Liver (tissue), 9 donors: Measurements from ENCODE around the gene DCC. TPM values are rescaled to one million over a fixed set of nuclear protein-coding genes. Genes with fewer than 3 reads are reported as not detected.

Experiments used
- DNase-seq: peaks from one replicate; pipeline ENCODE4 v3.0.0-alpha.2; 2017; ENCODE audit warnings: low spot score
- H3K27ac ChIP-seq, 2 donors: one replicate each; pipeline ENCODE4 v1.7.0; 2013; ENCODE audit warnings: inconsistent platforms in 2 of 2, low read length in 2 of 2, control low read depth in 1 of 2, low read depth in 1 of 2, mild to moderate bottlenecking in 1 of 2
- H3K27me3 ChIP-seq, 4 donors: one replicate each; pipeline versions ENCODE4 v1.6.1 to v1.7.0; 2013; ENCODE audit warnings: low read length in 3 of 4, inconsistent platforms in 1 of 4, mild to moderate bottlenecking in 1 of 4, moderate library complexity in 1 of 4; ENCODE audit not compliant: control insufficient read depth in 4 of 4, insufficient read depth in 4 of 4
- H3K36me3 ChIP-seq, 4 donors: one replicate each; pipeline versions ENCODE4 v1.6.1 to v1.7.0; 2013; ENCODE audit warnings: low read length in 3 of 4, mild to moderate bottlenecking in 3 of 4, low read depth in 1 of 4, moderate library complexity in 1 of 4; ENCODE audit not compliant: control insufficient read depth in 4 of 4, insufficient read depth in 3 of 4
- H3K4me1 ChIP-seq, 4 donors: one replicate each; pipeline versions ENCODE4 v1.6.1 to v1.7.0; 2013; ENCODE audit warnings: low read length in 3 of 4, mild to moderate bottlenecking in 3 of 4, moderate library complexity in 1 of 4; ENCODE audit not compliant: control insufficient read depth in 4 of 4, insufficient read depth in 4 of 4
- H3K4me3 ChIP-seq, 3 donors: one replicate each; pipeline versions ENCODE4 v1.6.1 to v1.7.0; 2013; ENCODE audit warnings: low read length in 3 of 3, control low read depth in 1 of 3, low read depth in 1 of 3, mild to moderate bottlenecking in 1 of 3
- H3K9ac ChIP-seq, 2 donors: one replicate each; pipeline ENCODE4 v1.7.0; 2013; ENCODE audit warnings: low read length in 2 of 2, mild to moderate bottlenecking in 2 of 2, moderate library complexity in 2 of 2, control low read depth in 1 of 2, low read depth in 1 of 2
- H3K9me3 ChIP-seq, 4 donors: one replicate each; pipeline versions ENCODE4 v1.6.1 to v1.7.0; 2013; ENCODE audit warnings: low read length in 3 of 4; ENCODE audit not compliant: control insufficient read depth in 4 of 4
- ATF3 ChIP-seq: IDR thresholded peaks from 2 replicates; pipeline ENCODE4 v1.6.1; 2016; ENCODE audit warnings: antibody characterized with exemption
- CTCF ChIP-seq: fragments of 150-350 bp; IDR thresholded peaks from 2 replicates; pipeline ENCODE4 v1.5.1; 2017; ENCODE audit warnings: improper control_type of control experiment, low read depth, low read length; ENCODE audit not compliant: missing input control
- EGR1 ChIP-seq, 2 donors: IDR thresholded peaks; 2 replicates each; pipeline ENCODE4 v1.6.1; 2016 to 2018; ENCODE audit warnings: antibody characterized with exemption in 2 of 2, low read depth in 2 of 2
- FOXA1 ChIP-seq: IDR thresholded peaks from 2 replicates; pipeline ENCODE4 v1.6.1; 2016; ENCODE audit warnings: antibody characterized with exemption
- FOXA2 ChIP-seq: IDR thresholded peaks from 2 replicates; pipeline ENCODE4 v1.6.1; 2016; ENCODE audit warnings: antibody characterized with exemption
- GABPA ChIP-seq, 2 donors: IDR thresholded peaks in 1 of 2; conservative IDR thresholded peaks in 1 of 2; 2 replicates each; pipeline ENCODE4 v1.6.1; 2016; ENCODE audit warnings: antibody characterized with exemption in 2 of 2, mild to moderate bottlenecking in 1 of 2, moderate library complexity in 1 of 2
- HNF4A ChIP-seq, 2 donors: conservative IDR thresholded peaks; 2 replicates each; pipeline ENCODE4 v1.6.1; 2016; ENCODE audit warnings: antibody characterized with exemption in 2 of 2, mild to moderate bottlenecking in 2 of 2
- HNF4G ChIP-seq: IDR thresholded peaks from 2 replicates; pipeline ENCODE4 v1.6.1; 2016; ENCODE audit warnings: antibody characterized with exemption
- JUND ChIP-seq, 2 donors: IDR thresholded peaks; 2 replicates each; pipeline ENCODE4 v1.6.1; 2016; ENCODE audit warnings: antibody characterized with exemption in 2 of 2
- MAX ChIP-seq: IDR thresholded peaks from 2 replicates; pipeline ENCODE4 v1.6.1; 2016; ENCODE audit warnings: antibody characterized with exemption
- NR2F2 ChIP-seq: IDR thresholded peaks from 2 replicates; pipeline ENCODE4 v1.6.1; 2016; ENCODE audit warnings: antibody characterized with exemption
- RAD21 ChIP-seq, 2 donors: IDR thresholded peaks; 2 replicates each; pipeline ENCODE4 v1.6.1; 2016; ENCODE audit warnings: antibody characterized with exemption in 2 of 2, mild to moderate bottlenecking in 2 of 2
- REST ChIP-seq: IDR thresholded peaks from 2 replicates; pipeline ENCODE4 v1.6.1; 2016; ENCODE audit warnings: antibody characterized with exemption, mild to moderate bottlenecking
- RXRA ChIP-seq, 2 donors: IDR thresholded peaks; 2 replicates each; pipeline ENCODE4 v1.6.1; 2017 to 2018; ENCODE audit warnings: antibody characterized with exemption in 2 of 2, mild to moderate bottlenecking in 1 of 2
- SP1 ChIP-seq: IDR thresholded peaks from 2 replicates; pipeline ENCODE4 v1.6.1; 2018; ENCODE audit warnings: antibody characterized with exemption, mild to moderate bottlenecking
- TAF1 ChIP-seq: conservative IDR thresholded peaks from 2 replicates; pipeline ENCODE4 v1.6.1; 2016; ENCODE audit warnings: antibody characterized with exemption, mild to moderate bottlenecking
- YY1 ChIP-seq: IDR thresholded peaks from 2 replicates; pipeline ENCODE4 v1.6.1; 2016; ENCODE audit warnings: antibody characterized with exemption, mild to moderate bottlenecking
- ZBTB33 ChIP-seq: IDR thresholded peaks from 2 replicates; pipeline ENCODE4 v1.6.1; 2016; ENCODE audit warnings: antibody characterized with exemption
- WGBS: extraction: QIAGEN DNeasy Blood & Tissue Kit; methylation state at CpG from one replicate; pipeline ENCODE4 v1.1.7; 2013; 5-methylcytosine and 5-hydroxymethylcytosine counted together
- polyA plus RNA-seq, 2 donors: library from polyadenylated mRNA; stranded (reverse) in 1 of 2; unstranded in 1 of 2; fragments of 200-250 nt in 1 of 2; fragments of >200 nt in 1 of 2; fragmentation: Nextera tagmentation in 1 of 2; extraction: Ambion mirVana in 1 of 2; gene quantifications; one replicate each; pipeline versions ENCODE4 v1.2.1 to v1.2.3, GENCODE V29; 2013 to 2015
- total RNA-seq, 2 donors: library from RNA; depleted of rRNA; stranded (reverse); fragments of >200 nt; gene quantifications; one replicate each; pipeline ENCODE4 v1.2.3, GENCODE V29; 2014
- donor health status: healthy.
- donor health status: healthy.
- donor health status: healthy.
- donor health status: healthy.
- donor health status: healthy.

Gene DCC
- total and polyA plus RNA-seq, 4 donors = under 0.01 to 0.03 TPM; not detected in 2

- TF ChIP-seq RAD21 (IDR thresholded peaks at IDR 0.05) = no peak
- TF ChIP-seq MAX = no peak
These were observed 62.8 kb downstream of the DCC start (continued) for GRCh38 chr18:52402814-52403213.

GRCh38 chr18:52403291-52404021 lies 63.5 kb downstream of the DCC start:
- H3K36me3 ChIP-seq = no peaks in the 10 kb centered on the region
- H3K4me1 ChIP-seq = no peaks in the 10 kb centered on the region
- no peak for DNase-seq
- TF ChIP-seq TAF1 = no peak
- TF ChIP-seq FOXA2 = no peak
- no peak for TF ChIP-seq EGR1 (IDR thresholded peaks at IDR 0.05; ENCODE audit: low read depth in 2 of 2)
- no peak for TF ChIP-seq NR2F2
- no peak for TF ChIP-seq REST
- no peak for TF ChIP-seq FOXA1
- no peak overlapping the region for H3K4me3 ChIP-seq
- H3K9ac ChIP-seq = no peak overlapping the region
- no peaks in the 10 kb centered on the region for H3K27me3 ChIP-seq
- no peak overlapping the region for H3K27ac ChIP-seq
- no peaks in the 10 kb centered on the region for H3K9me3 ChIP-seq

GRCh38 chr18:52408800-52409302 lies 68.9 kb downstream of the DCC start:
- no peaks in the 10 kb centered on the region for H3K27me3 ChIP-seq
- no peaks in the 10 kb centered on the region for H3K4me1 ChIP-seq
- no peak for TF ChIP-seq YY1
- no peak for TF ChIP-seq TAF1
- TF ChIP-seq CTCF = no peak
- TF ChIP-seq RXRA (IDR thresholded peaks at IDR 0.05) = no peak
- TF ChIP-seq GABPA (IDR thresholded peaks at IDR 0.05 in 1 of 2, conservative IDR thresholded peaks at IDR 0.05 in 1 of 2) = no peak
- no peak for TF ChIP-seq RAD21 (IDR thresholded peaks at IDR 0.05)
- TF ChIP-seq HNF4A (conservative IDR thresholded peaks at IDR 0.05) = no peak
- no peak for TF ChIP-seq EGR1 (IDR thresholded peaks at IDR 0.05; ENCODE audit: low read depth in 2 of 2)
- TF ChIP-seq SP1 = no peak
- no peak for TF ChIP-seq REST
- no peak for TF ChIP-seq HNF4G
- TF ChIP-seq JUND (IDR thresholded peaks at IDR 0.05) = no peak
- no peak for TF ChIP-seq ATF3
- TF ChIP-seq ZBTB33 = no peak
- no peak for TF ChIP-seq MAX
- no peak for TF ChIP-seq NR2F2
- TF ChIP-seq FOXA2 = no peak
- no peak for TF ChIP-seq FOXA1
- no peaks in the 10 kb centered on the region for H3K9me3 ChIP-seq
- no peak for DNase-seq
- H3K27ac ChIP-seq = no peak overlapping the region
- no peaks in the 10 kb centered on the region for H3K36me3 ChIP-seq
- H3K9ac ChIP-seq = no peak overlapping the region
- H3K4me3 ChIP-seq = no peak overlapping the region
- WGBS = 80% methylated on average over 2 of the region's 2 CpGs
